ENCODE results near the gene LYPD3.

DNA sequence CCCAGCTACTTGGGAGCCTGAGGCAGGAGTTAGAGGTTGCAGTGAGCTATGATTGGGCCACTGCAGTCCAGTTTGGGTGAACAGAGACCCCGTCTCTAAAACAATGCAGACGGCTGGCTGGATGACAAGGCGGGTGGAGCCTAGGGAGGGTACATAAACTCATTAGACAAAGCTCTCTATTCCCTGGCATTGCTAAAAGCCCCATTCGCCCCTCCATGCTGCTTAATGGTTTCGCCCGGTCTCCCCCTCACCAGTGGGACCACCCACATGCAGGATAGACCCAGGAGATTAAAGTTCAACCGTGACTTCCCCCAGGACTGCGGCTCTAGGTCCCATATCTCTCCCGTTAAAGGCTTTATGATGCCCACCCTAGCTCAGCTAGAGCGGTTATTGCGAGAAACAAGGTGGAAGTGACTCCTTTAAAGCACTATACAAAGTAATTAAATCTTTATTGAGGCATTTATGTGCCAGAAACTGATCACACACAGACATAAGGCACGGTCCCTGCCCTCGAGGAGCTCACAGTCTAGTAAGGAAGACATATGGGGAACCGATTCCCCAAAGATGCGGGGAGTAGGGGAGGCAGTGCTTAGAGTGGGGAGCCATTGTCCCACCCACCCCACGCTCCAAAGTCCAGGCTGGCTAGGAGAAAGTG lies 4.9 kb downstream of the LYPD3 start:
- TF ChIP-seq, protein P1, sequence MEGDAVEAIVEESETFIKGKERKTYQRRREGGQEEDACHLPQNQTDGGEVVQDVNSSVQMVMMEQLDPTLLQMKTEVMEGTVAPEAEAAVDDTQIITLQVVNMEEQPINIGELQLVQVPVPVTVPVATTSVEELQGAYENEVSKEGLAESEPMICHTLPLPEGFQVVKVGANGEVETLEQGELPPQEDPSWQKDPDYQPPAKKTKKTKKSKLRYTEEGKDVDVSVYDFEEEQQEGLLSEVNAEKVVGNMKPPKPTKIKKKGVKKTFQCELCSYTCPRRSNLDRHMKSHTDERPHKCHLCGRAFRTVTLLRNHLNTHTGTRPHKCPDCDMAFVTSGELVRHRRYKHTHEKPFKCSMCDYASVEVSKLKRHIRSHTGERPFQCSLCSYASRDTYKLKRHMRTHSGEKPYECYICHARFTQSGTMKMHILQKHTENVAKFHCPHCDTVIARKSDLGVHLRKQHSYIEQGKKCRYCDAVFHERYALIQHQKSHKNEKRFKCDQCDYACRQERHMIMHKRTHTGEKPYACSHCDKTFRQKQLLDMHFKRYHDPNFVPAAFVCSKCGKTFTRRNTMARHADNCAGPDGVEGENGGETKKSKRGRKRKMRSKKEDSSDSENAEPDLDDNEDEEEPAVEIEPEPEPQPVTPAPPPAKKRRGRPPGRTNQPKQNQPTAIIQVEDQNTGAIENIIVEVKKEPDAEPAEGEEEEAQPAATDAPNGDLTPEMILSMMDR (conservative IDR thresholded peaks at IDR 0.05; ENCODE audit: low read length), result no peak
- no peak for TF ChIP-seq EZH2phosphoT487 (IDR thresholded peaks at IDR 0.05; ENCODE audit: borderline replicate concordance, low read depth, low read length)

All from OCI-LY7 (cell line).